OCI-LY7 (cell line): Measurements from ENCODE around the gene GRIN2C.

Experiments
- CTCF ChIP-seq: fragments of 200-600 bp; sonication (generic); conservative IDR thresholded peaks from 2 replicates; pipeline ENCODE4 v1.5.1; 2014; ENCODE audit warnings: mild to moderate bottlenecking, antibody characterized with exemption, low read length, moderate library complexity, mixed read lengths
- EZH2phosphoT487 ChIP-seq: fragments of 200-600 bp; sonication (generic); IDR thresholded peaks from 2 replicates; pipeline ENCODE4 v1.6.1; 2018; ENCODE audit warnings: low read depth, borderline replicate concordance, mild to moderate bottlenecking, mixed run types, antibody characterized with exemption, low read length, moderate library complexity, mixed read lengths

GRCh38 chr17:74881073-74881472 is 21.4 kb upstream of the GRIN2C start:
- TF ChIP-seq CTCF: no peak
- no peak for TF ChIP-seq EZH2phosphoT487
